Parathyroid adenoma (tissue), 2 donors: ENCODE measurements around the gene CLIP1.

Experiments used
- H2AFZ ChIP-seq: fragments of 300-600 bp; sonication (generic); one replicate; pipeline ENCODE4 v1.7.0; 2017; ENCODE audit warnings: antibody characterized with exemption, mild to moderate bottlenecking
- H3K27ac ChIP-seq: fragments of 300-600 bp; sonication (generic); one replicate; pipeline ENCODE4 v1.7.0; 2017
- H3K27me3 ChIP-seq: fragments of 300-600 bp; sonication (generic); one replicate; pipeline ENCODE4 v1.7.0; 2017; ENCODE audit warnings: low read length; ENCODE audit not compliant: control insufficient read depth, insufficient read depth
- H3K36me3 ChIP-seq: fragments of 300-600 bp; sonication (generic); one replicate; pipeline ENCODE4 v1.7.0; 2017; ENCODE audit warnings: low read length; ENCODE audit not compliant: control insufficient read depth, insufficient read depth
- H3K4me1 ChIP-seq: fragments of 300-600 bp; sonication (generic); one replicate; pipeline ENCODE4 v1.7.0; 2017; ENCODE audit warnings: control low read depth
- H3K4me2 ChIP-seq: fragments of 300-600 bp; sonication (generic); one replicate; pipeline ENCODE4 v1.7.0; 2017; ENCODE audit warnings: low read length
- H3K4me3 ChIP-seq: fragments of 300-600 bp; sonication (generic); one replicate; pipeline ENCODE4 v1.7.0; 2017; ENCODE audit warnings: low read depth, low read length
- H3K79me2 ChIP-seq: fragments of 300-600 bp; sonication (generic); one replicate; pipeline ENCODE4 v1.7.0; 2017; ENCODE audit warnings: control low read depth
- H3K9ac ChIP-seq: fragments of 300-600 bp; sonication (generic); one replicate; pipeline ENCODE4 v1.7.0; 2017; ENCODE audit warnings: mild to moderate bottlenecking
- H3K9me3 ChIP-seq: fragments of 300-600 bp; sonication (generic); one replicate; pipeline ENCODE4 v1.7.0; 2017; ENCODE audit warnings: low read length; ENCODE audit not compliant: control insufficient read depth
- TF ChIP-seq, protein P1 (sequence below): fragments of 300-600 bp; sonication (generic); IDR thresholded peaks from one replicate; pipeline ENCODE4 v1.7.0; 2017; ENCODE audit warnings: antibody characterized with exemption, mild to moderate bottlenecking
- donor health status: primary hyperparathyroidism.

Gene CLIP1

DNA sequence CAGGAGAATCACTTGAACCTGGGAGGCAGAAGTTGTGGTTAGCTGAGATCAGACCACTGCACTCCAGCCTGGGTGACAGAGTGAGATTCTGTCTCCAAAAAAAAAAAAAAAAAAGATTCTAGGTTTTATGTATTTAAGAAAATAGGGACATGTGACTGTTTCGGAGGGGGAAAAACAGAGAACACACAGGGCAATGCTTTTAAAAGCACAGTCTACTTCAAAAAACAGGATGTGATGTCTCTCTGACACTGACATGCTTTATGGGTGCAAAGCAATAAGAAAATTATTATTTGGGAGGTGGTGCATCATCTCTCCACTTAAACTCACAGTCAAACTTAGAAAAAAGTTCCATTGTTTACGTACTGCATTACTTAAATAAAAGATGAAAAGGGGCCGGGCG lies 28.7 kb downstream of the CLIP1 start:
- Histone ChIP-seq H3K9me3 (no peaks in the 10 kb centered on the region), H3K9ac (no peak overlapping the region), H3K27ac (no peak overlapping the region), H3K79me2 (peaks cover 68% of the 10 kb centered on the region), H3K4me3 (no peak overlapping the region), H2AFZ (no peak overlapping the region), H3K36me3 (no peaks in the 10 kb centered on the region), H3K4me1 (peaks cover 6% of the 10 kb centered on the region), H3K27me3 (no peaks in the 10 kb centered on the region), H3K4me2 (no peak overlapping the region)
- TF ChIP-seq, protein P1, sequence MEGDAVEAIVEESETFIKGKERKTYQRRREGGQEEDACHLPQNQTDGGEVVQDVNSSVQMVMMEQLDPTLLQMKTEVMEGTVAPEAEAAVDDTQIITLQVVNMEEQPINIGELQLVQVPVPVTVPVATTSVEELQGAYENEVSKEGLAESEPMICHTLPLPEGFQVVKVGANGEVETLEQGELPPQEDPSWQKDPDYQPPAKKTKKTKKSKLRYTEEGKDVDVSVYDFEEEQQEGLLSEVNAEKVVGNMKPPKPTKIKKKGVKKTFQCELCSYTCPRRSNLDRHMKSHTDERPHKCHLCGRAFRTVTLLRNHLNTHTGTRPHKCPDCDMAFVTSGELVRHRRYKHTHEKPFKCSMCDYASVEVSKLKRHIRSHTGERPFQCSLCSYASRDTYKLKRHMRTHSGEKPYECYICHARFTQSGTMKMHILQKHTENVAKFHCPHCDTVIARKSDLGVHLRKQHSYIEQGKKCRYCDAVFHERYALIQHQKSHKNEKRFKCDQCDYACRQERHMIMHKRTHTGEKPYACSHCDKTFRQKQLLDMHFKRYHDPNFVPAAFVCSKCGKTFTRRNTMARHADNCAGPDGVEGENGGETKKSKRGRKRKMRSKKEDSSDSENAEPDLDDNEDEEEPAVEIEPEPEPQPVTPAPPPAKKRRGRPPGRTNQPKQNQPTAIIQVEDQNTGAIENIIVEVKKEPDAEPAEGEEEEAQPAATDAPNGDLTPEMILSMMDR = no peak

DNA sequence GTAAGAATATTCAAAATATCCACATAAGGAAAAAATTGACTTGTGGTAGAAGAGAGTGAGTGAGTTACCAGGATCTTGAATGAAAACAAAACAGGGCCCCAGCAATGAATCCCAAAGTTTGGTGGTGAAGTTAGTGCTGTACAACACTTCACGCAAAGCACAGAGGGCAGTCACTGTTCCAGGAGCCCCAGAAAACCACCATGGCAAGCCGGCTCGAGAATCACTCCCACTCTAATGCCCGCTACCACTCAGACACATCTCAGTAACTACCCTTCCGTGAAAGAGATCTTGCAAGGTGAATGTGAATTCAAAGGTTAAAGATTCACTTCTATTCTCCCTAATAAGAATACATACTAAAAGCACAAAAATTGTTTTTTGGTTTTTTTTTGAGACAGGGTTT lies 30.1 kb downstream of the CLIP1 start:
- peaks cover 69% of the 10 kb centered on the region for H3K79me2 ChIP-seq
- peaks cover 6% of the 10 kb centered on the region for H3K4me1 ChIP-seq
- H2AFZ ChIP-seq = no peak overlapping the region
- H3K36me3 ChIP-seq = no peaks in the 10 kb centered on the region
- no peak overlapping the region for H3K4me2 ChIP-seq
- TF ChIP-seq, protein P1 = no peak
- H3K27me3 ChIP-seq = no peaks in the 10 kb centered on the region
- H3K4me3 ChIP-seq = no peak overlapping the region
- no peak overlapping the region for H3K9ac ChIP-seq
- no peak overlapping the region for H3K27ac ChIP-seq
- no peaks in the 10 kb centered on the region for H3K9me3 ChIP-seq

DNA sequence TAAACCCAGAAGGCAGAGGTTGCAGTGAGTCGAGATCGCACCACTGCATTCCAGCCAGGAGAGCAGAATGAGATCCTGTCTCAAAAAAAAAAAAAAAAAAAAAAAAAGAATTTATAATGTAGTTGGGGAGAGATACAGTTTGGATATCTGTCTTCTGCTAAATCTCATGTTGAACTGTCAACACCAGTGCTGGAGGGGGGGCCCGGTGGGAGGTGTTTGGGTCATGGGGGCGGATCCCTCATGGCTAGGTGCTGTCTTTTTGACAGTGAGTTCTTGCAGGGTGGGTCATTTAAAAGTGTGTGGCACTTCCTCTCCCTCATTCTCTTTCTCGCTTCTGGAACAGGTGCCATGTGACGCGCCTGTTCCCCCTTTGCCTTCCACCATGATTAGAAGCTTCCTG lies 32.8 kb downstream of the CLIP1 start:
- Histone ChIP-seq H3K9ac (no peak overlapping the region), H2AFZ (no peak overlapping the region), H3K79me2 (peaks cover 68% of the 10 kb centered on the region), H3K4me2 (no peak overlapping the region), H3K27ac (no peak overlapping the region), H3K27me3 (no peaks in the 10 kb centered on the region), H3K9me3 (no peaks in the 10 kb centered on the region), H3K4me3 (no peak overlapping the region), H3K36me3 (no peaks in the 10 kb centered on the region), H3K4me1 (no peaks in the 10 kb centered on the region)
- TF ChIP-seq, protein P1 = no peak

DNA sequence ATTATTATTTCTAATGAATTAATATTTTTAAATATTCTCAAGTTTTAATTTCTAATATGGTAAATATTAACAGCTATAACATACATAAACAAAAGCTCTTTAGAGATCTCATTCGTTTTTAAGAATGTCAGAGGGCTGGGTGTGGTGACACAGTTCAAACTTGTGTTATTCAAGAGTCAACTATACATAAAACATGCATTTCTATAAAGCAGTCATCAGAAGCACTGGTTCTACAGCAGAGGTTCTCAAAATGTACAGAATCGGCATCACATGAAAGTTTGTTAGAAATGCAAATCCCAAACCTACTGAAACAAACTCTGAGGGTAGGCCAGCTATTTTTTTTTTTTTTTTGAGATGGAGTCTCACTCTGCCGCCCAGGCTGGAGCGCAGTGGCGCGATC lies 34.6 kb downstream of the CLIP1 start:
- Histone ChIP-seq H3K27ac (no peak overlapping the region), H3K27me3 (no peaks in the 10 kb centered on the region), H3K9ac (no peak overlapping the region), H3K9me3 (no peaks in the 10 kb centered on the region), H3K4me1 (no peaks in the 10 kb centered on the region), H2AFZ (no peak overlapping the region), H3K79me2 (peaks cover 57% of the 10 kb centered on the region), H3K4me3 (no peak overlapping the region), H3K4me2 (no peak overlapping the region), H3K36me3 (no peaks in the 10 kb centered on the region)
- TF ChIP-seq, protein P1 = no peak

DNA sequence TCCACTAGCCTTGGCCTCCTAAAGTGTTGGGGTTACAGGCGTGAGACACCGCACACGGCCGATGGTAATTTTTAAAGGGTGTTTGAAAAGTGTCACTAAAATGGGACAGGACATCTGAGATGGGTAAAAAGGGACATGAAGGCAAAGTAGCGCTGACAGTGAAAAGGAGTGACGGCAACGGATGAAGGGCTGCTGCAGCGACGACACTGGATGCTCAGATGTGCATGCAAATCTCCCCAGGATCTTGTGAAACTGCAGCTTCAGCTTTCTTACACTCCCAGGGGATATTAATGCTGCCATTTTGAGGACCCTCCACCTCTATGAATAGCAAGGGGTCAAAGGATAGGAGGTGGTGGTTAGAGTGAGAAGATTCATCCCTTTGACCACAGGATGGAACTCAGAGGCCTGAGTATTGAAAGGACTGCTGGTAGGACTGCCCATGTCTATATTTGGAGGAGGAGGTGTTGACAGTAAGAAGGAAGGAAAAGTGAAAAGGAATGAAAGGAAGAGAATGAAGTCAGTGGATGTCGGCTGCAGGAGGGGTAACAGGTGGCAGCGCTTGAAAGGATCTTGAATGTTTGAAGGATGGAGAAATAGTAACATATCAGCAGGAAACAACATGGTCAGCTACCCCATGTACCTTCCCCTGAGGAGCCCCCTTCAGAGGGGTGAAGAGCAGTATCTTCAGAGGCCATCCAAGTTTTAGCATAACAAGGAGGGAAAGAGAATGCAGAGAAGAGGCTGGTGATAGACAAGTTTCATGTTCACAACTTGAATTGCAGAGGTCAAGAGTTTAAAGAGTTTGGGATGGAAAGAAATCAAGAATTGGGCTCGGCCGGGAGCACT lies 37.1 kb downstream of the CLIP1 start:
- no peak overlapping the region for H3K4me2 ChIP-seq
- H3K4me3 ChIP-seq = no peak overlapping the region
- no peaks in the 10 kb centered on the region for H3K4me1 ChIP-seq
- no peaks in the 10 kb centered on the region for H3K9me3 ChIP-seq
- no peak overlapping the region for H3K9ac ChIP-seq
- TF ChIP-seq, protein P1 = no peak
- H3K79me2 ChIP-seq = peaks cover 45% of the 10 kb centered on the region
- no peaks in the 10 kb centered on the region for H3K27me3 ChIP-seq
- H3K27ac ChIP-seq = no peak overlapping the region
- no peaks in the 10 kb centered on the region for H3K36me3 ChIP-seq
- H2AFZ ChIP-seq = no peak overlapping the region
